ENCODE measurements around the gene ARHGAP27. TPM values are rescaled to one million over a fixed set of nuclear protein-coding genes. Genes with fewer than 3 reads are reported as not detected.
A peak's percentile ranks its signal among the peaks of the same experiment; 100 is the strongest.

Gene ARHGAP27
- total RNA-seq, 1 experiment from 2014 or later: 39.2 TPM

GRCh38 chr17:45372325-45372869 is 60.3 kb downstream of the ARHGAP27 start:
- ChIA-PET CTCF (no interaction called here), POLR2A (interaction anchor here (0.7 to 0.8 kb wide), 2 partner anchors 15 to 132 kb away, joined by 3 to 4 read pairs; no protein-coding TSS in a partner anchor)
- Histone ChIP-seq H3K36me3 (ENCODE audit: control insufficient read depth, insufficient read depth, low read length) (no peaks in the 10 kb centered on the region), H3K27me3 (ENCODE audit: control insufficient read depth, insufficient read depth, low read length) (no peaks in the 10 kb centered on the region), H3K27ac (ENCODE audit: low read length) (peak overlapping the region; percentile 100), H3K4me3 (ENCODE audit: low read depth in 2 of 2, low read length in 2 of 2) (no peak overlapping the region; a peak in 1 of 4 replicates), H3K9me3 (ENCODE audit: control insufficient read depth, insufficient read depth, low read depth, low read length) (no peaks in the 10 kb centered on the region), H3K4me1 (ENCODE audit: control insufficient read depth, insufficient read depth, low read length) (peaks cover 47% of the 10 kb centered on the region)
- TF ChIP-seq POLR2AphosphoS5 (IDR thresholded peaks at IDR 0.05; ENCODE audit: low read depth, low read length) (no peak; the same call in 1 of the 2 replicates), TCF7L2 (IDR thresholded peaks at IDR 0.05; ENCODE audit: low read depth, low read length) (no peak), SIN3A (IDR thresholded peaks at IDR 0.05; ENCODE audit: borderline replicate concordance, insufficient read depth, low read depth, low read length) (no peak)
- ATAC-seq (no peak), DNase-seq (ENCODE audit: low read depth, low spot score) (no peak)
- intact Hi-C loops (cut with micrococcal nuclease; ENCODE audit: unreplicated experiment) (no loop called here), in situ Hi-C loops (cut with HindIII; ENCODE audit: low pct_unique_long_range_greater_than_20kb, low sequenced_read_pairs) (no loop called here)
- no TSS peak for BruUV-seq (replicated peaks)

GRCh38 chr17:45371414-45372324 is 61.0 kb downstream of the ARHGAP27 start:
- DNase-seq (ENCODE audit: low read depth, low spot score) (peak; percentile 54), ATAC-seq (peak; percentile 94)
- no peaks in the 10 kb centered on the region for H3K36me3 ChIP-seq (ENCODE audit: control insufficient read depth, insufficient read depth, low read length)
- POLR2A ChIA-PET: interaction anchor here (0.7 to 0.8 kb wide), 2 partner anchors 16 to 131 kb away, joined by 3 to 4 read pairs; no protein-coding TSS in a partner anchor
- H3K4me3 ChIP-seq (ENCODE audit: low read depth in 2 of 2, low read length in 2 of 2): peak overlapping the region in 1 of 2 experiments; percentile 30; a peak in 3 of 4 replicates
- intact Hi-C loops (cut with micrococcal nuclease; ENCODE audit: unreplicated experiment): no loop called here
- peak overlapping the region; percentile 100 for H3K27ac ChIP-seq (ENCODE audit: low read length)
- H3K4me1 ChIP-seq (ENCODE audit: control insufficient read depth, insufficient read depth, low read length): peaks cover 53% of the 10 kb centered on the region
- no peaks in the 10 kb centered on the region for H3K27me3 ChIP-seq (ENCODE audit: control insufficient read depth, insufficient read depth, low read length)
- no TSS peak for BruUV-seq (replicated peaks)
- CTCF ChIA-PET: no interaction called here
- in situ Hi-C loops (cut with HindIII; ENCODE audit: low pct_unique_long_range_greater_than_20kb, low sequenced_read_pairs): no loop called here
- no peaks in the 10 kb centered on the region for H3K9me3 ChIP-seq (ENCODE audit: control insufficient read depth, insufficient read depth, low read depth, low read length)
- TF ChIP-seq POLR2AphosphoS5 (IDR thresholded peaks at IDR 0.05; ENCODE audit: low read depth, low read length) (peak; percentile 51; the same call in 1 of the 2 replicates), CTCF (IDR thresholded peaks at IDR 0.05) (no peak)

GRCh38 chr17:45370949-45371413 is 61.7 kb downstream of the ARHGAP27 start:
- in situ Hi-C loops (cut with HindIII; ENCODE audit: low pct_unique_long_range_greater_than_20kb, low sequenced_read_pairs) (no loop called here), intact Hi-C loops (cut with micrococcal nuclease; ENCODE audit: unreplicated experiment) (no loop called here)
- TF ChIP-seq SIN3A (IDR thresholded peaks at IDR 0.05; ENCODE audit: borderline replicate concordance, insufficient read depth, low read depth, low read length): no peak
- TF ChIP-seq TCF7L2 (IDR thresholded peaks at IDR 0.05; ENCODE audit: low read depth, low read length): no peak; the same call in 1 of the 2 replicates
- no peak for TF ChIP-seq POLR2AphosphoS5 (IDR thresholded peaks at IDR 0.05; ENCODE audit: low read depth, low read length)
- no peak for TF ChIP-seq REST (IDR thresholded peaks at IDR 0.05; ENCODE audit: insufficient read depth in 1 of 2, low read depth in 2 of 2, low read length in 1 of 2)
- TF ChIP-seq CTCF (IDR thresholded peaks at IDR 0.05): no peak
- H3K27ac ChIP-seq (ENCODE audit: low read length): peak overlapping the region; percentile 100
- CTCF ChIA-PET: no interaction called here
- H3K36me3 ChIP-seq (ENCODE audit: control insufficient read depth, insufficient read depth, low read length): no peaks in the 10 kb centered on the region
- H3K9me3 ChIP-seq (ENCODE audit: control insufficient read depth, insufficient read depth, low read depth, low read length): no peaks in the 10 kb centered on the region
- POLR2A ChIA-PET: interaction anchor here (0.6 to 0.7 kb wide), 2 partner anchors 13 to 93 kb away, joined by 3 to 4 read pairs; no protein-coding TSS in a partner anchor
- DNase-seq (ENCODE audit: low read depth, low spot score): no peak
- peak; percentile 39; the same call in 1 of the 2 replicates for ATAC-seq
- no peaks in the 10 kb centered on the region for H3K27me3 ChIP-seq (ENCODE audit: control insufficient read depth, insufficient read depth, low read length)
- peaks cover 50% of the 10 kb centered on the region for H3K4me1 ChIP-seq (ENCODE audit: control insufficient read depth, insufficient read depth, low read length)
- peak overlapping the region in 1 of 2 experiments; percentile 24; a peak in 3 of 4 replicates for H3K4me3 ChIP-seq (ENCODE audit: low read depth in 2 of 2, low read length in 2 of 2)
- BruUV-seq (replicated peaks): no TSS peak
